Skeletal muscle satellite cell (primary cell): ENCODE results near the gene MEIS2.

Experiments used
- H3K27me3 ChIP-seq: 2 replicates; pipeline ENCODE4 v1.7.0; 2013; ENCODE audit warnings: low read length; ENCODE audit not compliant: control insufficient read depth, insufficient read depth
- H3K36me3 ChIP-seq: 2 replicates; pipeline ENCODE4 v1.7.0; 2013; ENCODE audit warnings: mild to moderate bottlenecking, control low read depth, low read length; ENCODE audit not compliant: insufficient read depth
- H3K4me1 ChIP-seq: 2 replicates; pipeline ENCODE4 v1.7.0; 2013; ENCODE audit warnings: low read length; ENCODE audit not compliant: control insufficient read depth, insufficient read depth
- H3K4me2 ChIP-seq: 2 replicates; pipeline ENCODE4 v1.7.0; 2013; ENCODE audit warnings: mild to moderate bottlenecking, low read length
- H3K4me3 ChIP-seq: 2 replicates; pipeline ENCODE4 v1.7.0; 2013; ENCODE audit warnings: low read length
- H3K9ac ChIP-seq: 2 replicates; pipeline ENCODE4 v1.7.0; 2013; ENCODE audit warnings: mild to moderate bottlenecking, low read depth, low read length, moderate library complexity
- H3K9me3 ChIP-seq: replicated peaks from 2 replicates; pipeline ENCODE4 v1.7.0; 2013; ENCODE audit warnings: mild to moderate bottlenecking, control low read depth, low read length

Gene MEIS2

GRCh38 chr15:37083610-37084009 is 16.7 kb downstream of the MEIS2 start:
- no peak overlapping the region for H3K9ac ChIP-seq
- H3K27me3 ChIP-seq: no peaks in the 10 kb centered on the region
- H3K4me1 ChIP-seq: no peaks in the 10 kb centered on the region

GRCh38 chr15:37081983-37082382 is 18.4 kb downstream of the MEIS2 start:
- H3K9me3 ChIP-seq: no peaks in the 10 kb centered on the region
- H3K4me2 ChIP-seq: no peak overlapping the region
- H3K4me1 ChIP-seq: no peaks in the 10 kb centered on the region
- H3K9ac ChIP-seq: no peak overlapping the region
- no peaks in the 10 kb centered on the region for H3K27me3 ChIP-seq
- H3K36me3 ChIP-seq: no peaks in the 10 kb centered on the region
- no peak overlapping the region for H3K4me3 ChIP-seq

More at GRCh38 chr15:37083610-37084009, 16.7 kb downstream of the MEIS2 start:
- Histone ChIP-seq H3K36me3 (no peaks in the 10 kb centered on the region), H3K4me2 (no peak overlapping the region), H3K4me3 (no peak overlapping the region), H3K9me3 (no peaks in the 10 kb centered on the region)

- Histone ChIP-seq H3K4me2 (no peak overlapping the region), H3K27me3 (no peaks in the 10 kb centered on the region), H3K4me1 (peaks cover 2% of the 10 kb centered on the region), H3K36me3 (no peaks in the 10 kb centered on the region), H3K4me3 (no peak overlapping the region), H3K9me3 (no peaks in the 10 kb centered on the region), H3K9ac (no peak overlapping the region)
These were observed 20.0 kb downstream of the MEIS2 start for GRCh38 chr15:37080261-37080921.

- H3K27me3 ChIP-seq: no peaks in the 10 kb centered on the region
- H3K4me3 ChIP-seq: no peak overlapping the region
- H3K9ac ChIP-seq: no peak overlapping the region
- H3K36me3 ChIP-seq: no peaks in the 10 kb centered on the region
- H3K4me1 ChIP-seq: peaks cover 2% of the 10 kb centered on the region
- H3K9me3 ChIP-seq: no peaks in the 10 kb centered on the region
- no peak overlapping the region for H3K4me2 ChIP-seq
These were observed 20.6 kb downstream of the MEIS2 start for GRCh38 chr15:37079726-37080125.

- Histone ChIP-seq H3K4me2 (no peak overlapping the region), H3K27me3 (no peaks in the 10 kb centered on the region), H3K36me3 (no peaks in the 10 kb centered on the region), H3K4me1 (peaks cover 2% of the 10 kb centered on the region), H3K9ac (no peak overlapping the region), H3K9me3 (no peaks in the 10 kb centered on the region), H3K4me3 (no peak overlapping the region)
These were observed 21.8 kb downstream of the MEIS2 start for GRCh38 chr15:37078566-37078965.

GRCh38 chr15:37077623-37078351 is 22.6 kb downstream of the MEIS2 start:
- Histone ChIP-seq H3K4me3 (no peak overlapping the region), H3K4me2 (no peak overlapping the region), H3K4me1 (peaks cover 2% of the 10 kb centered on the region), H3K27me3 (no peaks in the 10 kb centered on the region), H3K9me3 (no peaks in the 10 kb centered on the region), H3K9ac (no peak overlapping the region), H3K36me3 (no peaks in the 10 kb centered on the region)

- Histone ChIP-seq H3K36me3 (no peaks in the 10 kb centered on the region), H3K4me3 (no peak overlapping the region), H3K4me2 (no peak overlapping the region), H3K9ac (no peak overlapping the region), H3K4me1 (peaks cover 2% of the 10 kb centered on the region), H3K9me3 (no peaks in the 10 kb centered on the region), H3K27me3 (no peaks in the 10 kb centered on the region)
These were observed 23.8 kb downstream of the MEIS2 start for GRCh38 chr15:37076543-37076942.

- Histone ChIP-seq H3K36me3 (no peaks in the 10 kb centered on the region), H3K27me3 (no peaks in the 10 kb centered on the region), H3K4me1 (peaks cover 2% of the 10 kb centered on the region), H3K4me3 (no peak overlapping the region), H3K9ac (no peak overlapping the region), H3K9me3 (no peaks in the 10 kb centered on the region), H3K4me2 (no peak overlapping the region)
These were observed 24.6 kb downstream of the MEIS2 start for GRCh38 chr15:37075777-37076176.

GRCh38 chr15:37072181-37072580 is 28.2 kb downstream of the MEIS2 start:
- H3K27me3 ChIP-seq: no peaks in the 10 kb centered on the region
- no peaks in the 10 kb centered on the region for H3K36me3 ChIP-seq
- no peak overlapping the region for H3K9ac ChIP-seq
- H3K4me3 ChIP-seq: no peak overlapping the region
- H3K4me2 ChIP-seq: no peak overlapping the region
- no peaks in the 10 kb centered on the region for H3K9me3 ChIP-seq
- peaks cover 2% of the 10 kb centered on the region for H3K4me1 ChIP-seq

GRCh38 chr15:37071134-37071533 is 29.2 kb downstream of the MEIS2 start:
- H3K27me3 ChIP-seq: no peaks in the 10 kb centered on the region
- no peaks in the 10 kb centered on the region for H3K9me3 ChIP-seq
- no peaks in the 10 kb centered on the region for H3K4me1 ChIP-seq
- H3K9ac ChIP-seq: no peak overlapping the region
- H3K36me3 ChIP-seq: no peaks in the 10 kb centered on the region
- H3K4me2 ChIP-seq: no peak overlapping the region
- H3K4me3 ChIP-seq: no peak overlapping the region

- Histone ChIP-seq H3K36me3 (no peaks in the 10 kb centered on the region), H3K27me3 (no peaks in the 10 kb centered on the region), H3K9me3 (no peaks in the 10 kb centered on the region), H3K4me2 (no peak overlapping the region), H3K9ac (no peak overlapping the region), H3K4me1 (no peaks in the 10 kb centered on the region), H3K4me3 (no peak overlapping the region)
These were observed 29.7 kb downstream of the MEIS2 start for GRCh38 chr15:37070686-37071085.

- H3K9me3 ChIP-seq: no peaks in the 10 kb centered on the region
These were observed 38.4 kb downstream of the MEIS2 start for GRCh38 chr15:37061996-37062395.

More at GRCh38 chr15:37061996-37062395, 38.4 kb downstream of the MEIS2 start:
- Histone ChIP-seq H3K4me1 (no peaks in the 10 kb centered on the region), H3K27me3 (no peaks in the 10 kb centered on the region), H3K4me2 (no peak overlapping the region), H3K9ac (no peak overlapping the region), H3K36me3 (no peaks in the 10 kb centered on the region), H3K4me3 (no peak overlapping the region)
